HCT116 (cell line): Measurements from ENCODE around the gene GM2A. TPM values are rescaled to one million over a fixed set of nuclear protein-coding genes. Genes with fewer than 3 reads are reported as not detected.

Experiments
- ATAC-seq: fragments of 200-7000 bp; cut with Tn5 transposase; 2 replicates; pipeline ENCODE4 v1.9.1; 2020; ENCODE audit warnings: mild to moderate bottlenecking, moderate library complexity
- BruUV-seq: library from RNA; stranded (reverse); fragments of 400-500 nt; replicated peaks from 2 replicates; lab custom pipeline; 2021; lab: Mats Ljungman, UMichigan
- CTCF ChIA-PET: fragments of 300-600 bp; sonication (Branson Sonifier 250); formaldehyde crosslinking; loops from one replicate; lab custom pipeline; 2021; ENCODE audit warnings: antibody characterized with exemption; lab: Charles Lee
- POLR2A ChIA-PET: fragments of 300-600, 350-600 bp; sonication (Branson Sonifier 250); formaldehyde crosslinking; loops from one replicate; lab custom pipeline; 2021; ENCODE audit warnings: antibody characterized with exemption; lab: Charles Lee
- RAD21 ChIA-PET, 2 experiments: fragments of 300-600 bp; sonication (Branson Sonifier 250); formaldehyde crosslinking; loops; one replicate each; lab custom pipeline; 2023; ENCODE audit warnings: low total read pairs in 2 of 2; ENCODE audit not compliant: uncharacterized antibody in 2 of 2, unreplicated experiment in 2 of 2, low non-redundant PET in 1 of 2; lab: Charles Lee
- DNase-seq: peaks from one replicate; pipeline ENCODE4 v3.0.0-alpha.2; 2010; ENCODE audit warnings: low read depth, low spot score
- H2AFZ ChIP-seq: fragments of 200-600 bp; shearing (Covaris generic), sonication (generic); 2 replicates; pipeline ENCODE4 v1.6.1; 2017; ENCODE audit warnings: low read depth, mixed run types, mixed read lengths, antibody characterized with exemption, low read length; ENCODE audit not compliant: poor library complexity, severe bottlenecking
- H3K27ac ChIP-seq: 2 replicates; pipeline ENCODE4 v1.5.1; 2012; ENCODE audit warnings: low read depth, low read length
- H3K27me3 ChIP-seq: fragments of 200-600 bp; sonication (generic); 2 replicates; pipeline ENCODE4 v1.6.1; 2016; ENCODE audit warnings: mixed run types, low read length, mixed read lengths; ENCODE audit not compliant: insufficient read depth
- H3K36me3 ChIP-seq, 2 experiments: fragments of 200-500 bp in 1 of 2; fragments of 200-600 bp in 1 of 2; sonication (Bioruptor generic) in 1 of 2; sonication (generic) in 1 of 2; 2 replicates each; pipeline versions ENCODE4 v1.5.1 to v1.6.1; 2014 to 2016; ENCODE audit warnings: low read length in 2 of 2, inconsistent platforms in 1 of 2, mixed read lengths in 1 of 2, mixed run types in 1 of 2; ENCODE audit not compliant: insufficient read depth in 2 of 2, control insufficient read depth in 1 of 2
- H3K4me1 ChIP-seq, 2 experiments: fragments of 200-600 bp in 1 of 2; sonication (generic) in 1 of 2; 2 replicates each; pipeline versions ENCODE4 v1.5.1 to v1.6.1; 2012 to 2017; ENCODE audit warnings: low read length in 2 of 2, inconsistent platforms in 1 of 2, mild to moderate bottlenecking in 1 of 2, mixed read lengths in 1 of 2, mixed run types in 1 of 2, moderate library complexity in 1 of 2; ENCODE audit not compliant: insufficient read depth in 2 of 2, control insufficient read depth in 1 of 2
- H3K4me2 ChIP-seq: fragments of 200-600 bp; sonication (generic); 2 replicates; pipeline ENCODE4 v1.6.1; 2017; ENCODE audit warnings: mixed run types, low read length, mixed read lengths
- H3K4me3 ChIP-seq, 2 experiments: fragments of 200-600 bp in 1 of 2; sonication (generic) in 1 of 2; replicated peaks in 1 of 2; 2 replicates each; pipeline ENCODE4 v1.5.1; 2011 to 2016; ENCODE audit warnings: low read length in 2 of 2, control low read depth in 1 of 2, low read depth in 1 of 2, mild to moderate bottlenecking in 1 of 2, mixed read lengths in 1 of 2, mixed run types in 1 of 2
- H3K79me2 ChIP-seq: fragments of 200-600 bp; sonication (generic); 2 replicates; pipeline ENCODE4 v1.6.1; 2017; ENCODE audit warnings: mild to moderate bottlenecking, mixed run types, low read length, moderate library complexity, mixed read lengths; ENCODE audit not compliant: insufficient read depth
- H3K9ac ChIP-seq: fragments of 200-600 bp; sonication (generic); 2 replicates; pipeline ENCODE4 v1.6.1; 2016; ENCODE audit warnings: low read length, mixed read lengths
- H3K9me2 ChIP-seq: fragments of 200-600 bp; sonication (generic), shearing (Covaris generic); 2 replicates; pipeline ENCODE4 v1.6.1; 2017; ENCODE audit warnings: mixed run types, mild to moderate bottlenecking, moderate library complexity; ENCODE audit not compliant: insufficient read depth
- H3K9me3 ChIP-seq, 2 experiments: fragments of 200-500 bp in 1 of 2; fragments of 200-600 bp in 1 of 2; sonication (Bioruptor generic) in 1 of 2; sonication (generic) in 1 of 2; 2 replicates each; pipeline ENCODE4 v1.6.1; 2014 to 2017; ENCODE audit warnings: low read length in 2 of 2, mixed read lengths in 2 of 2, inconsistent platforms in 1 of 2, low read depth in 1 of 2, mild to moderate bottlenecking in 1 of 2, mixed run types in 1 of 2, moderate library complexity in 1 of 2; ENCODE audit not compliant: control insufficient read depth in 1 of 2, insufficient read depth in 1 of 2
- H4K20me1 ChIP-seq: fragments of 200-600 bp; sonication (generic), shearing (Covaris generic); 2 replicates; pipeline ENCODE4 v1.6.1; 2017; ENCODE audit warnings: mixed run types, mild to moderate bottlenecking, moderate library complexity; ENCODE audit not compliant: insufficient read depth
- EGR1 ChIP-seq: IDR thresholded peaks from 2 replicates; pipeline ENCODE4 v1.6.1; 2012; ENCODE audit warnings: low read depth
- ELF1 ChIP-seq: IDR thresholded peaks from 2 replicates; pipeline ENCODE4 v1.6.1; 2012; ENCODE audit warnings: low read depth, borderline replicate concordance
- EZH2phosphoT487 ChIP-seq: fragments of 200-600 bp; IDR thresholded peaks from 2 replicates; pipeline ENCODE4 v1.6.1; 2018; ENCODE audit warnings: antibody characterized with exemption, borderline replicate concordance
- FOSL1 ChIP-seq: IDR thresholded peaks from 2 replicates; pipeline ENCODE4 v1.6.1; 2012; ENCODE audit warnings: low read depth
- JUND ChIP-seq: IDR thresholded peaks from 2 replicates; pipeline ENCODE4 v1.6.1; 2012
- MAX ChIP-seq: IDR thresholded peaks from 2 replicates; pipeline ENCODE4 v1.6.1; 2012
- POLR2A ChIP-seq: IDR thresholded peaks from 2 replicates; pipeline ENCODE4 v1.7.0; 2011; ENCODE audit warnings: borderline replicate concordance; ENCODE audit not compliant: insufficient read depth, insufficient read length; ENCODE audit errors: extremely low read depth
- POLR2AphosphoS5 ChIP-seq: IDR thresholded peaks from 2 replicates; pipeline ENCODE4 v1.6.1; 2011; ENCODE audit warnings: mild to moderate bottlenecking, low read depth, low read length, moderate library complexity
- RAD21 ChIP-seq: IDR thresholded peaks from 2 replicates; pipeline ENCODE4 v1.6.1; 2012; ENCODE audit warnings: low read depth, mild to moderate bottlenecking
- REST ChIP-seq: IDR thresholded peaks from 2 replicates; pipeline ENCODE4 v1.6.1; 2012; ENCODE audit warnings: low read depth
- SIN3A ChIP-seq: IDR thresholded peaks from 2 replicates; pipeline ENCODE4 v1.6.1; 2012; ENCODE audit warnings: low read depth
- SP1 ChIP-seq: IDR thresholded peaks from 2 replicates; pipeline ENCODE4 v1.6.1; 2012; ENCODE audit warnings: low read depth
- SRF ChIP-seq: IDR thresholded peaks from 2 replicates; pipeline ENCODE4 v1.6.1; 2012; ENCODE audit warnings: low read depth
- YY1 ChIP-seq: IDR thresholded peaks from 2 replicates; pipeline ENCODE4 v1.6.1; 2011; ENCODE audit warnings: low read length, low read depth, moderate library complexity, mild to moderate bottlenecking; ENCODE audit not compliant: insufficient replicate concordance; ENCODE audit errors: extremely low read depth
- ZFX ChIP-seq: fragments of 450-650 bp; IDR thresholded peaks from 2 replicates; pipeline ENCODE4 v1.6.1; 2017
- ZNF274 ChIP-seq: fragments of 200-500 bp; sonication (Bioruptor generic); IDR thresholded peaks from 2 replicates; pipeline ENCODE4 v1.6.1; 2014; ENCODE audit warnings: mild to moderate bottlenecking, low read depth, low read length, inconsistent platforms
- intact Hi-C: fragments of 100-400 bp; cut with micrococcal nuclease; formaldehyde crosslinking; loops from 2 replicates; pipeline ENCODE4 v1.10.0; 2022
- total RNA-seq: library from RNA; stranded (reverse); gene quantifications from one replicate; pipeline ENCODE4 v1.2.1, GENCODE V29; 2021; ENCODE audit not compliant: unreplicated experiment
- TF ChIP-seq, protein P1 (sequence below): IDR thresholded peaks from 2 replicates; pipeline ENCODE4 v1.6.1; 2012
- TF ChIP-seq, protein P2 (sequence below), 3 experiments: fragments of 200-600 bp in 1 of 3; sonication (generic) in 1 of 3; IDR thresholded peaks in 2 of 3; conservative IDR thresholded peaks in 1 of 3; 2 replicates each; pipeline ENCODE4 v1.5.1; 2012 to 2017; ENCODE audit warnings: low read depth in 2 of 3, low read length in 2 of 3, antibody characterized with exemption in 1 of 3, borderline replicate concordance in 1 of 3, control low read depth in 1 of 3, mild to moderate bottlenecking in 1 of 3, mixed read lengths in 1 of 3, mixed run types in 1 of 3, moderate library complexity in 1 of 3; ENCODE audit not compliant: insufficient read depth in 1 of 3

Gene GM2A
- total RNA-seq, 1 experiment from 2014 or later, result 25.0 TPM

GRCh38 chr5:151312756-151313324 is 59.9 kb downstream of the GM2A start:
- intact Hi-C loops, result loop anchor here (10.0 kb wide), 1 partner anchor 182 kb away; no protein-coding TSS in a partner anchor
- Histone ChIP-seq H2AFZ (no peak overlapping the region), H4K20me1 (no peaks in the 10 kb centered on the region), H3K4me3 (no peak overlapping the region), H3K27me3 (no peaks in the 10 kb centered on the region), H3K4me2 (no peak overlapping the region), H3K36me3 (no peaks in the 10 kb centered on the region), H3K4me1 (no peaks in the 10 kb centered on the region), H3K9me3 (no peaks in the 10 kb centered on the region), H3K27ac (no peak overlapping the region), H3K9me2 (no peaks in the 10 kb centered on the region), H3K9ac (no peak overlapping the region), H3K79me2 (no peaks in the 10 kb centered on the region)
- TF ChIP-seq ZNF274, result no peak
- TF ChIP-seq, protein P1, sequence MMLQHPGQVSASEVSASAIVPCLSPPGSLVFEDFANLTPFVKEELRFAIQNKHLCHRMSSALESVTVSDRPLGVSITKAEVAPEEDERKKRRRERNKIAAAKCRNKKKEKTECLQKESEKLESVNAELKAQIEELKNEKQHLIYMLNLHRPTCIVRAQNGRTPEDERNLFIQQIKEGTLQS, result no peak
- no peak for TF ChIP-seq POLR2A
- TF ChIP-seq SIN3A, result no peak
- no peak for TF ChIP-seq RAD21
- TF ChIP-seq SRF, result no peak
- TF ChIP-seq SP1, result no peak
- no peak for TF ChIP-seq EZH2phosphoT487
- TF ChIP-seq YY1, result no peak
- TF ChIP-seq, protein P2, sequence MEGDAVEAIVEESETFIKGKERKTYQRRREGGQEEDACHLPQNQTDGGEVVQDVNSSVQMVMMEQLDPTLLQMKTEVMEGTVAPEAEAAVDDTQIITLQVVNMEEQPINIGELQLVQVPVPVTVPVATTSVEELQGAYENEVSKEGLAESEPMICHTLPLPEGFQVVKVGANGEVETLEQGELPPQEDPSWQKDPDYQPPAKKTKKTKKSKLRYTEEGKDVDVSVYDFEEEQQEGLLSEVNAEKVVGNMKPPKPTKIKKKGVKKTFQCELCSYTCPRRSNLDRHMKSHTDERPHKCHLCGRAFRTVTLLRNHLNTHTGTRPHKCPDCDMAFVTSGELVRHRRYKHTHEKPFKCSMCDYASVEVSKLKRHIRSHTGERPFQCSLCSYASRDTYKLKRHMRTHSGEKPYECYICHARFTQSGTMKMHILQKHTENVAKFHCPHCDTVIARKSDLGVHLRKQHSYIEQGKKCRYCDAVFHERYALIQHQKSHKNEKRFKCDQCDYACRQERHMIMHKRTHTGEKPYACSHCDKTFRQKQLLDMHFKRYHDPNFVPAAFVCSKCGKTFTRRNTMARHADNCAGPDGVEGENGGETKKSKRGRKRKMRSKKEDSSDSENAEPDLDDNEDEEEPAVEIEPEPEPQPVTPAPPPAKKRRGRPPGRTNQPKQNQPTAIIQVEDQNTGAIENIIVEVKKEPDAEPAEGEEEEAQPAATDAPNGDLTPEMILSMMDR (IDR thresholded peaks at IDR 0.05 in 2 of 3, conservative IDR thresholded peaks at IDR 0.05 in 1 of 3; ENCODE audit: borderline replicate concordance in 1 of 3, insufficient read depth in 1 of 3, low read depth in 2 of 3, low read length in 2 of 3), result no peak
- TF ChIP-seq EGR1, result no peak
- no peak for TF ChIP-seq ZFX
- no peak for TF ChIP-seq MAX
- TF ChIP-seq JUND, result no peak
- no peak for TF ChIP-seq ELF1
- no peak for TF ChIP-seq REST
- TF ChIP-seq POLR2AphosphoS5, result no peak
- TF ChIP-seq FOSL1, result no peak
- ChIA-PET CTCF (no interaction called here), RAD21 (no interaction called here), POLR2A (no interaction called here)
- no TSS peak for BruUV-seq
- DNase-seq, result no peak
- no peak for ATAC-seq
